CD14-positive monocyte (primary cell): Measurements from ENCODE around the gene ASRGL1. TPM values are rescaled to one million over a fixed set of nuclear protein-coding genes. Genes with fewer than 3 reads are reported as not detected.

ENCODE experiments used
- DNase-seq, 3 donors: peaks; one replicate each; pipeline ENCODE4 v3.0.0-alpha.2; 2011 to 2022
- H2AFZ ChIP-seq: 2 replicates; pipeline ENCODE4 v1.6.0; 2012; ENCODE audit warnings: mild to moderate bottlenecking, low read depth, low read length, inconsistent platforms; ENCODE audit not compliant: insufficient read depth, poor library complexity, severe bottlenecking
- H3K27ac ChIP-seq, 2 donors: 1 replicate in 1 of 2; 2 replicates in 1 of 2; pipeline ENCODE4 v1.5.1; 2012 to 2013; ENCODE audit warnings: low read length in 2 of 2, control low read depth in 1 of 2, inconsistent platforms in 1 of 2, low read depth in 1 of 2, mild to moderate bottlenecking in 1 of 2
- H3K27me3 ChIP-seq, 2 donors: one replicate each; pipeline versions ENCODE4 v1.6.0 to v1.6.1; 2011 to 2013; ENCODE audit warnings: low read length in 2 of 2; ENCODE audit not compliant: control insufficient read depth in 2 of 2, insufficient read depth in 2 of 2
- H3K36me3 ChIP-seq, 2 donors: replicated peaks in 1 of 2; 1 replicate in 1 of 2; 2 replicates in 1 of 2; pipeline versions ENCODE4 v1.5.1 to v1.6.1; 2012 to 2013; ENCODE audit warnings: low read length in 2 of 2, control low read depth in 1 of 2, inconsistent platforms in 1 of 2, mild to moderate bottlenecking in 1 of 2; ENCODE audit not compliant: insufficient read depth in 2 of 2, control insufficient read depth in 1 of 2
- H3K4me1 ChIP-seq, 2 donors: 1 replicate in 1 of 2; 2 replicates in 1 of 2; pipeline versions ENCODE4 v1.5.1 to v1.6.1; 2012 to 2013; ENCODE audit warnings: low read length in 2 of 2, control low read depth in 1 of 2, inconsistent platforms in 1 of 2, mild to moderate bottlenecking in 1 of 2, moderate library complexity in 1 of 2; ENCODE audit not compliant: insufficient read depth in 2 of 2, control insufficient read depth in 1 of 2
- H3K4me2 ChIP-seq: replicated peaks from 2 replicates; pipeline ENCODE3; 2012; ENCODE audit warnings: low read length, moderate library complexity, mild to moderate bottlenecking; ENCODE audit not compliant: poor library complexity, severe bottlenecking; ENCODE audit errors: extremely low read depth
- H3K4me3 ChIP-seq, 3 experiments: fragments of 200-600 bp in 1 of 3; sonication (generic) in 1 of 3; replicated peaks in 1 of 3; 1 replicate in 2 of 3; 2 replicates in 1 of 3; pipeline ENCODE4 v1.5.1; 2011 to 2013; ENCODE audit warnings: low read length in 3 of 3, mild to moderate bottlenecking in 3 of 3, control low read depth in 2 of 3, low read depth in 2 of 3, inconsistent platforms in 1 of 3, moderate library complexity in 1 of 3
- H3K79me2 ChIP-seq: 2 replicates; pipeline ENCODE4 v1.6.0; 2012; ENCODE audit warnings: mild to moderate bottlenecking, control low read depth, inconsistent platforms, low read length, moderate library complexity; ENCODE audit not compliant: insufficient read depth
- H3K9ac ChIP-seq: 2 replicates; pipeline ENCODE4 v1.6.0; 2017; ENCODE audit warnings: low read length, mild to moderate bottlenecking; ENCODE audit not compliant: insufficient read depth, poor library complexity, severe bottlenecking
- H3K9me3 ChIP-seq, 2 donors: replicated peaks in 1 of 2; 1 replicate in 1 of 2; 2 replicates in 1 of 2; pipeline versions ENCODE4 v1.5.1 to v1.6.1; 2012 to 2013; ENCODE audit warnings: low read length in 2 of 2, control low read depth in 1 of 2; ENCODE audit not compliant: control insufficient read depth in 1 of 2, insufficient read depth in 1 of 2
- H4K20me1 ChIP-seq: 2 replicates; pipeline ENCODE4 v1.6.0; 2012; ENCODE audit warnings: mild to moderate bottlenecking, low read length, control low read depth, moderate library complexity; ENCODE audit not compliant: insufficient read depth
- H3K27ac Mint-ChIP-seq, 7 donors: one replicate each; pipeline ENCODE4 v1.8.0; 2020; ENCODE audit warnings: mild to moderate bottlenecking in 7 of 7, mixed read lengths in 7 of 7, moderate library complexity in 6 of 7, inconsistent platforms in 2 of 7
- H3K27me3 Mint-ChIP-seq, 3 donors: one replicate each; pipeline ENCODE4 v1.8.0; 2021 to 2022; ENCODE audit warnings: low read depth in 3 of 3, mild to moderate bottlenecking in 3 of 3, mixed read lengths in 3 of 3, moderate library complexity in 3 of 3, inconsistent platforms in 1 of 3
- H3K36me3 Mint-ChIP-seq, 2 donors: one replicate each; pipeline ENCODE4 v1.8.0; 2020; ENCODE audit warnings: mixed read lengths in 2 of 2, inconsistent platforms in 1 of 2, mild to moderate bottlenecking in 1 of 2
- H3K4me1 Mint-ChIP-seq: one replicate; pipeline ENCODE4 v1.8.0; 2020; ENCODE audit warnings: mild to moderate bottlenecking, mixed read lengths
- H3K4me3 Mint-ChIP-seq, 2 donors: one replicate each; pipeline ENCODE4 v1.8.0; 2020; ENCODE audit warnings: mild to moderate bottlenecking in 2 of 2, mixed read lengths in 2 of 2, moderate library complexity in 1 of 2
- H3K9me3 Mint-ChIP-seq, 7 donors: one replicate each; pipeline ENCODE4 v1.8.0; 2020 to 2022; ENCODE audit warnings: mixed read lengths in 7 of 7, mild to moderate bottlenecking in 6 of 7, moderate library complexity in 6 of 7, inconsistent platforms in 2 of 7
- CTCF ChIP-seq: fragments of 200-600 bp; IDR thresholded peaks from one replicate; pipeline ENCODE4 v1.8.0; 2022; ENCODE audit warnings: antibody characterized with exemption, mild to moderate bottlenecking
- WGBS: methylation state at CpG from one replicate; pipeline ENCODE4 v1.1.5; 2013; ENCODE audit warnings: missing lambda C conversion rate; ENCODE audit not compliant: insufficient coverage; 5-methylcytosine and 5-hydroxymethylcytosine counted together
- intact Hi-C, 2 donors: fragments of 100-400 bp; cut with micrococcal nuclease; formaldehyde crosslinking; loops; one replicate each; pipeline versions ENCODE4 v1.15.0 to v1.15.1; 2023
- polyA plus RNA-seq, 3 donors: library from polyadenylated mRNA; depleted of rRNA in 1 of 3; unstranded in 2 of 3; stranded (reverse) in 1 of 3; fragments of 300-500 nt in 2 of 3; fragments of >200 nt in 1 of 3; fragmentation: Illumina TruSeq in 2 of 3; gene quantifications; 1 replicate in 2 of 3; 2 replicates in 1 of 3; pipeline ENCODE4 v1.2.3, GENCODE V29; 2012 to 2021

ASRGL1 gene
- polyA plus RNA-seq, 3 donors, result 22.3 to 57.8 (median 50.6) TPM

DNA sequence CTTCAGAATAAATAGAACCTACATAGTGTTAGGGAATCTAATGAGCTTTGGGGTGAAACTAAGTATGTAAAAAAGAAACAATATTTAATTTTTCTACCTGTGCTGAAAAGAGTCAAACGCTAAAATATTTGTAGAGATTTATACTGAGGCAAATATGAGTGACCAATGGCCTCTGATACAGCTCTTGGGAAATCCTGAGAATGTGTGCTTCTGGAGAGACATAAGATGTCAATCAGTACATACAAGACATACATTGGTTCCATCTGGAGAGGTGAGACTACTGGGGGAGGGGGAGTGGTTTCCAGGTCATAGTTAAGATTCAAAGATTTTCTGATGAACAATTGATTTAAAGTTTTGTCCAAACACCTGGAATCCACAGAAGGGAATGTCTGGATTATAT, 970 bp downstream of the ASRGL1 start:
- peak overlapping the region in 1 of 7 donors; percentile 80 for H3K27ac Mint-ChIP-seq
- Histone ChIP-seq H2AFZ (peak overlapping the region; percentile 97), H3K79me2 (peaks cover 52% of the 10 kb centered on the region), H3K4me3 (peak overlapping the region; percentile 60 to 89 (median 84)), H3K27ac (no peak overlapping the region), H3K36me3 (no peaks in the 10 kb centered on the region), H3K27me3 (no peaks in the 10 kb centered on the region), H3K9me3 (no peaks in the 10 kb centered on the region), H4K20me1 (no peaks in the 10 kb centered on the region), H3K4me1 (peaks cover 66 to 73% of the 10 kb centered on the region in 2 donors), H3K4me2 (peak overlapping the region; percentile 87), H3K9ac (peak overlapping the region; percentile 78)
- peaks cover 0 to 3% (median 0%) of the 10 kb centered on the region in 7 donors for H3K9me3 Mint-ChIP-seq
- no peak for DNase-seq
- peaks cover 85% of the 10 kb centered on the region for H3K4me1 Mint-ChIP-seq
- H3K4me3 Mint-ChIP-seq, result peak overlapping the region; percentile 98 to 99
- TF ChIP-seq CTCF, result no peak
- no CpG with 5 or more reads among the region's 1 CpG for WGBS
- intact Hi-C loops, result loop anchor here in 1 of 2 donors (2.0 kb wide), 1 partner anchor 41 kb away; no protein-coding TSS in a partner anchor
- H3K36me3 Mint-ChIP-seq, result no peaks in the 10 kb centered on the region
- no peaks in the 10 kb centered on the region for H3K27me3 Mint-ChIP-seq

DNA sequence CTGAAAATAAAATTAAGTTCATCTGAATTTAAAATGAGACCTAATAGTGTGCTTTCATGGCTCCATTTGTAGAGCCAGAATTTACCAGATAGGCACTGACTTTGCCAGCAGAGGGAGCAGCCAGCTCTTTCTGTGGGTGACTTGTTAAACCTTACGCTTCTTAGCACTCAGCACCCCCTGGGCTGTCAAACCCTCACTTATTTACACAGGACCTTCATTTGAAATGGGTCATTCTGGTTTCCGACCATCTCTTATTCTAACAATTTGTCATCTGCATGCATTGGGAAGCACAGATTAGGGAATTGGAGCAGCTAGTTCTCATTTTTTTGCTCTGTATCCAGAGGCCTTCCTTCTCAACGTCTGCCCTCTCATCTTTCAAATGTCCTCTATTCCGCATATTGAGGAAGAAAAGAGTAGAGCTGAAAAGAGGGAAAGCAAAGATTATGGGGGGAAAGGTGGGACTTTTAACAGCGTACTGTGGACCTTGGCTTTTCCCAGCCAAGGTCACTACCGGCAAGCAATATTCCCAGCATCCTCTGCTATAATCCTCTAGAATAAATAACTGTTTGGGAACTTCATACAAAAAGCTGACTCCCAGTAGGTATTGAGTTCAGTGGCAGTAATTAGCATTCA, 3.1 kb downstream of the ASRGL1 start:
- Histone ChIP-seq H3K36me3 (no peaks in the 10 kb centered on the region), H3K27me3 (no peaks in the 10 kb centered on the region), H3K9ac (no peak overlapping the region), H3K9me3 (no peaks in the 10 kb centered on the region), H4K20me1 (no peaks in the 10 kb centered on the region), H2AFZ (peak overlapping the region; percentile 52), H3K4me2 (peak overlapping the region; percentile 75), H3K27ac (peak overlapping the region in 1 of 2 donors; percentile 36), H3K4me1 (peaks cover 61 to 71% of the 10 kb centered on the region in 2 donors), H3K79me2 (peaks cover 58% of the 10 kb centered on the region), H3K4me3 (peak overlapping the region; percentile 19 to 72 (median 34))
- Mint-ChIP-seq H3K27ac (peak overlapping the region; percentile 9 to 81 (median 71)), H3K4me1 (peaks cover 83% of the 10 kb centered on the region), H3K36me3 (no peaks in the 10 kb centered on the region), H3K9me3 (peaks cover 0 to 3% (median 0%) of the 10 kb centered on the region in 7 donors), H3K4me3 (peak overlapping the region; percentile 78 to 88), H3K27me3 (peaks cover 0 to 2% (median 0%) of the 10 kb centered on the region in 3 donors)
- TF ChIP-seq CTCF, result peak; percentile 87
- intact Hi-C loops, result no loop called here
- no CpG with 5 or more reads among the region's 6 CpGs for WGBS
- peak; percentile 46 to 72 (median 56) for DNase-seq
